HG02763 (cell line): ENCODE measurements around the gene ENPEP.
"Not testable (repeated sequence)": the region's sequence is repeated elsewhere in the genome, so short reads cannot be mapped to it uniquely, and the experiment has no call there.

ENCODE experiments used
- ATAC-seq: cut with Tn5 transposase; IDR thresholded peaks from one replicate; pipeline ENCODE4 v1.9.1; 2021; ENCODE audit warnings: mild to moderate bottlenecking, moderate library complexity; ENCODE audit not compliant: unreplicated experiment

ENPEP gene

DNA sequence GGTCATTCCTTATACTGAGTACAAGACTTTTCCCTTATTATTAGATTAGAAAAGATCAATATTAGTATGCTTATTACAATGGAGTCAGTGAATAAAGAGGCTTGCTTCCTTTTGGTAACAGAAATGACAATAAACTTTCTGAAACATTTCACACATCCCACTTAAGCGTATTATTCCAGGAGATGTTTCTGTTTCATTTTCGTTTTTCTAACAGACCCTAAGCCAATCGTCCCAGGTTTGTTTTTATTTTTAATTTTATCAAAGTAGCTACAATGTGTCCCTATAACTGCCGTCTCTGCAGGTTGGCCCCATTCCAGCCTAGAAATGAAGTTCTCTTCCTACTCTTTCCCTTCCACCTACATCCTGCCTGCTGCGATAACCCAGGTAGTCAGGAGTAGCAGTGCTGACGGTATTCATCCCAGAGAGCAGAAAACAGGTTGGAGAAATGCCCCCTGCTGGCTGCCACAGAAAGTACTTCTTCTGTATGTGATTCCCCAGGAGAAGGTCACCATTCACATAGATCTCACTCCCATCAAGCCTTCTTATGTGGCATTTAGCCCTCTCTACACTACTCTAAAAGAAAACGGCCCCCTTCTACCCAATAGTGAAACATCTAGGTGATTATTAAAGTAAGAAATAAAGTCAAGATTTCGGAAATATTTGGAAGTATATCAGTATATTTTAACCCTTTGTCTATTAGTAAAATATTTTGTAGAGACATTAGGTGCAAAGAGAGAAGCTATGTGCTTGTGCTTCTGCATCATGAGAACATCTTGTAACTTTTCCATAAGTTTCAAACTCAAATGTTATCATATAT is 40.4 kb downstream of the ENPEP start:
- peak; percentile 95 for ATAC-seq

DNA sequence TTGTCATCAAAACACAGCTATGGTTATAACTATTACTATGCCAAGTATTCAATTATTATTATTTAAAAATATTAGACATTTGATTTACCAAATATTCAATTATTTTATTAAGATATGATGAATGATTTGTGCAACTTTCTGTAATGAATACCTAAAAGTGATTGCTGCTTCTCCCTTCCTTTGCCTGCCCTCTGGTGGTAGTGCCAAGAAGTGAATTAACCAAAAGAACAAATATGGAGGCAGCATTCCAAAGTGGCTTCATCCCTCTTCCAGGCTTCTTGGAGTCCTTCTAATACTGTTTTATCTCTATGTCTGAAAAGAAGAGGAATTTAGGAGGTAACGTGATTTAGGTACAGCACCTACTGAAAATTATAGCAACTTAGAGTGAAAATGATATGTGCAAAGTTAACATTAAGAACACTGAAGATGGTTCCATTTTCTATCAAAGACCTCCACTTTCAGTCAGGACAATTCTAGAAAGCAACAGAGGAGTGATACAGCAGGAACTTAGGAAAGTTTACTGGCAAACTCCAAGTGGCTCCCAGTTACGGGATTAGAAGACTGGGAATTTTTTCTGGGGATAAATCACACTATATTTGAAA is 43.0 kb downstream of the ENPEP start:
- no peak for ATAC-seq

DNA sequence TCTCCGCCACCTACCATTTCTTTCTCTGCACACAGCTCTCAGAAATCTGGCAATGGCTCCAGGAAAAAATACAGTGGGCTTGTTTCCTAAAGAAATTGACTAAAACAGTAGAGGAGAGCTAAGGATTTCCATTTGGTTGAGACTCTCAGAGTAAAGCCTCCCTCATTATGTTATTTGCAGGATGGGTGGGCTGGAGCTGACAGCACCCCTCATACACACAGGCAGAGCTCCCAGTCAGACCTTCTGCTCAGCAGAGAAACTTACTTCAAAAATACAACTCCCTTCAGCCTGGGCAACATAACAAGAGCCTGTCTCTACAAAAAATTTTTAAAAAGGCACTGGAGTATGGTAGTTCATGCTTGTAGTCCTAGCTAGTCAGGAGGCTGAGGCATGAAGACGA is 44.9 kb downstream of the ENPEP start:
- no peak for ATAC-seq

DNA sequence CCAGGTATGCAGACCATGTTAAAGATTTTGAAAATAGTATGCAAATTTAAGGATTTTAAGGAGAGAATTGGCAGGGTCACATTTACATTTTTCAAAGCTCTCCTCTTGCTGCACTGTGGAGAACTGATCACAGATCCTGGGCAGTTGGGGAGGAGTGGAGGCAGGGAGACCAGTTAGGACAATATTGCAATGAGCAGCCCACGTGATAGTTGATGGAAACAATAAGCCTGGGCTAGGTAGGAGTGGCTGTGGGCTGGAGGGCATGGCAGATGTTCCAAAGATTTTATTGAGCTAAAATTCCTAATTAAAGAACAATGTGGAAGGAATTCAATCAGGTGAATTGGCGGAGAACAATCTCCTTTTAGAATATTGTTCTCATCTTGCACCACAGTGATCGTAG is 50.6 kb downstream of the ENPEP start:
- ATAC-seq: no peak

GRCh38 chr4:110527156-110527555 is 51.2 kb downstream of the ENPEP start:
- ATAC-seq: no peak

GRCh38 chr4:110532901-110533589 is 57.1 kb downstream of the ENPEP start:
- ATAC-seq: no peak

DNA sequence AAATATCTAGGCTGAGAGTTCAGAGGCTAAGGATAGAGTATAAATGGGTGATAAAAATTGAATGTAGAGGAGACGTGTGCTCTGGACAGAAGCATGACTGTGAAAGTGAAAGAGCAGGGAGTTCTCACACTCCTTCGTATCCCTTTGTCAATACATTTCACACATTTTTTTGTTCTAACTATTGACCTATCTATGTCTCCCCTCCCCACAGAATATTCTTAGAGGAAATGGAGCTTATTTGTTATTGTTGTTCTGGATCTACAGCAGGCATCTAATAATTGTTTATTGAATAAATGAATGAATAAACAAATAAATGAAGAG is 57.6 kb downstream of the ENPEP start:
- no peak for ATAC-seq

GRCh38 chr4:110533940-110534339 is 58.0 kb downstream of the ENPEP start:
- ATAC-seq: no peak

- ATAC-seq: no peak
Observed at GRCh38 chr4:110540581-110540980, 64.6 kb downstream of the ENPEP start.

GRCh38 chr4:110540982-110541451 is 65.1 kb downstream of the ENPEP start:
- no peak for ATAC-seq

- ATAC-seq: no peak
Observed at GRCh38 chr4:110543577-110543976, 67.6 kb downstream of the ENPEP start.

DNA sequence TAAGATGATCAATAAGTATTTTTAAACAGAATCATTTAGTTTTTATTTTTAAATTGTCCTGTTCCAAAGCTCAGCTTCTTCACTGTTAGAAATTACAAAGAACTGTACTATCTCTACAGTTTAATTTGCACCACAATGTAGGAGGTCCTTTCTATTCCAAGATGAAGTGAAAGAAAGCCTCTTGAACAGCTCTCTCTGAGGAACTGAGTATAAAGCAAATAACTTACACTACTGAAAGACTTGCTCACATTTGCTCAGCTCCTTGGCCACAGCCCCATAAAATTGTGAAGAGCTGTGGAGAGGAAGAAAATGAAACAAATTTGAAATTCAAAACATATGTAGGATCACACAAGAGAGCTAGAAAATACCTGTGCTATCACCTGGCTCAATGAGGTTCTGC is 68.6 kb downstream of the ENPEP start:
- ATAC-seq: no peak

- ATAC-seq: no peak
Observed at GRCh38 chr4:110550260-110550659, 74.3 kb downstream of the ENPEP start.

GRCh38 chr4:110553197-110553596 is 77.2 kb downstream of the ENPEP start:
- ATAC-seq: no peak

- no peak for ATAC-seq
Observed at GRCh38 chr4:110567214-110567613, 91.3 kb downstream of the ENPEP start.

DNA sequence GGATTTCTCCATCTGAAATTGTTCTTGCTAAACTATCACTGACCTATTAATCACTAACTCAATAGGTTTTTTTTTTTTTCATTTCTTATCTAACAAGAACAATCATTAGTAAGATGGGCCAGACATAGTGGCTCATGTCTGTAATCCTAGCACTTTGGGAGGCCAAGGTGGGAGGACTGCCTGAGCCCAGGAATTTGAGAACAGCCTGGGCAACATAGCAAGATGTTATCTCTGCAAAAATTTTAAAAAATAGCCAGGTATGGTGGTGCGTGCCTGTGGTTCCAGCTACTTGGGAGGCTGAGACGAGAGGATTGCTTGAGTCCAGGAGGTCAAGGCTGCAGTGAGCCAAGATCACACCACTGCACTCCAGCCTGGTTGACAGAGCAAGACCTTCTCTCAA is 100.7 kb downstream of the ENPEP start:
- not testable (repeated sequence) for ATAC-seq

DNA sequence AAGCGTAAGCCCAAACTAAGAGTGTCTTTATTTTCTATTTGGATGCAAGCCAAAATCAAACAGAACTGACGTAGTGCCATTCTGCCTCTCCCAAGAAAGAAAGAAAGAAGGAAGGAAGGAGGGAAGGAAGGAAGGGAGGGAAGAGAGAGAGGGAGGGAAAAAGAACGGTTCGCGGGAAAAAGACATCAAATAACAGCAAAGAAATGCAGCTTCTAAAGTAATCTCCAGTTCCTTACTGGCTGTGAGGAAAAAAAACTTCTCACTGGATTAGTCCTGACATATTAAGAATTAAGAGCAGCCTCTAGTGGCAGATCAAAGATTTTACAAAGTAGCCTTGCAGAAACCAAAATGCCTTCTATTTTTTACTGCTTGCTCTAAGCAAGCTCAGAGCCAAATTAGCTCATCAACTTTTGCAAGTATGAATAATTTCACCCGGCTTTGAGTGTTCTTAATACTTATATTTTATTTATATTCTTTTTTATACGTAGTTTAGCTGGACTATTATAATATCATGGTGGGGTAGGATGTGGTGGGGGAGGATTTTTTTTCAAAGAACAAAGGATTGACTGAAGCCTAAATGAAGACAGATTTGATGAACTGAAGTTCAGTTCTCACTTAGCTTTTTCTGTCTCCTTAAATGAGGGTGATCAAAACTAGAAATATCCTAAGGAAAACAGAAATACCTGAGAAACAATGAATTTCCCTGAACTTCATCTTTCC is 110.3 kb downstream of the ENPEP start:
- no peak for ATAC-seq

DNA sequence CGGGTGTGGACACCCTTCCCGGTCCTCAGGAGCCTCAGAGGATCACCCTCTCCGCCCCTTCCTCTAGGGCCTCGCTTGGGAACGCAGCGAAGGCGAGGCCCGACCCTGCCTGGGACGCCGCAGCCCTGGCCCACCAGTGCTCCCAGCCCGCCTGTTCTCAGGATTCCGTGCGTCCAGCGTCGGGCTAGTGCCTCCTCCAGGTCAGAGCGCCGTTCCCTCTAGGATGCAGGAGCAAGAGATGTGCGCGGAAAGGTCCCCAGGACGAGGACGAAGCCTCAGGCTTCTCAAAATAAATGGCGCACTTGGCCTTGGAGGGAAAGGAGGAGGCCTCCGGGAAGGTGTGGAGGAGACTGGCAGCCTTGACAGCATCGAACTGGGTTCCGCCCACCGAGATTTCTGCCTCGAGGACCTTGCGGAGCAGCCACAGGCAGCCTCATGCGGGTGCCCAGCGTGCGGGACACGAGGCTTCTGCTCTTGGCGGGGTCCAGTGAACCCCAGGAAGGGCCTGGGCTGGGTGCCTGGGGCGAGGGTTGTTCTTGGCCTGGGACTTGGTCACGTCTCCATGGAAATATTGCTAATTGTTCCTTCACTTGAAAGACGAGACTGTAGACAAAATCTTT is 111.8 kb downstream of the ENPEP start:
- no peak for ATAC-seq

DNA sequence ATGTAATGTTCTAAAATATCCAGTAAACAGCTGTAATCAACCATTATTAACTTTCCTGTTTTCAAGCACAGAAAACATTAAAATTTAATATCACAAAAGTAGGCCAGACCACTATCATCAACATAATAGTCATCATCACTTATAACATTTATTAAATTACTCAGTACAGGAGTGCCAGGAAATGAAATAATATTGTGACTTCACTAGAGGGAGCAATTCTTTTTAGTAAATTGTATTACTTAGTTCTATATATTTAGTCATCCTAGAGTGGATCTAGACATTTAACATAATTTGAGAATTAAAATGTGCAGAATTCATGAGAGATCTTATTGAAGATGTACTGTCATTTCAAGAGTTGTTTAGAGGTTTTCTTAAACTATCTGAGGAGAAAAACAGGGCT is 113.3 kb downstream of the ENPEP start:
- no peak for ATAC-seq

GRCh38 chr4:110595583-110595982 is 119.6 kb downstream of the ENPEP start:
- no peak for ATAC-seq

DNA sequence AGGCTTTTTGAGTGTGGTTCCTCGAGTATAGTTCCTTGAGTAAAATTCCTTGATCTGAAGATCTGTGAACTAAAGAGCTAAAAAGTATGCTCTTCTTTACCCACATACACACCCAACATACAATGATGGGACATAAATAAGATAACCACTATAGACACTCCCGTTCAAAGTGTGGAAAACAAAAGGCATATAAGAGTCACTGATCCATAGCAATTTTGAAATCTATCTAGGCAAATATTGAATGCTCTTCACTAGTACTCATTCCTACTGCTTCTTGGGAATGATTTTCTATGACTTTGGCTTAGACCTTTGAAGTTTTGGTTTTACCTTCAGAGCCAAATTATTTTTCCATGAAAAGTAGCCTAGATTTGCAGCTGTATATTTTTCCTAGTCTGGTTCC is 120.5 kb downstream of the ENPEP start:
- no peak for ATAC-seq
